NCI-H446 (cell line): ENCODE data around the gene IFI27L2.
"Not testable (repeated sequence)": the region's sequence is repeated elsewhere in the genome, so short reads cannot be mapped to it uniquely, and the experiment has no call there.

ENCODE experiments used
- DNase-seq, 2 experiments: peaks; one replicate each; lab custom pipeline; 2025; lab: John Stamatoyannopoulos, UW

The IFI27L2 gene

DNA sequence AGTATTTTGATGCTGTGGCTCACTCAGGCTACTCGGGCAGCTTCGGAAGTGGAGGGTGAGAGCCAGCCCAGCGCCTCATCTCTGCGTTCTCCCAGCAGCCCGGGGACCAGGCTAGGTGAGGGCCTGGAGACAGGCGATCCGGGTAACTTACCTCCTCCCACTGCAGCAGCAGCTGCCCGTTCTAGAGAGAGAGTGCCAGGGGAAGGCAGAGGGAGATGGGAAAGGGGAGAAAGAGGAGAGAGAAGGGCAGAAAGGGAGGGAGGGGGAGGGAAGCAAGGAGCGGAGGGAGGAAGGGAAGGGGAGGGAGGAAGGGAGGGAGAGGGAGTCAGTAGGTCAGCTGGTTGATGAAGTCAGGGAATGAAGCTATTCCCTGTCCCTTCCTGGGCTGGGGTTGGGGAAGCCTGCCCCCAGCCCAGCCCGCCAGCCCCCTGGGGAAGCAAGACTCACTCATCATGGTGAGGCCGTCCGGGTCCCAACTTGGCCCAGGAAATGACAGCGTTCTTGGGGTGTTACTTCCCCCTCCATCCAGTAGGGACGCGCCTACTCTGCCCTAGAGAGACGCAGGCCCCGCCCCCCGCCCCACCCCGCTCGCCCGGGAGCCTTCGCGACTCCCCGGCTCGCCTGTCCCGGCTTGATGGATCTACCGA, at the start of gene IFI27L2:
TSS of gene IFI27L2 (minus strand) at position 494 of the 647 bp plus-strand sequence. CDS start at position 454, 40 bp downstream.
- DNase-seq, result peak; percentile 39 to 69

DNA sequence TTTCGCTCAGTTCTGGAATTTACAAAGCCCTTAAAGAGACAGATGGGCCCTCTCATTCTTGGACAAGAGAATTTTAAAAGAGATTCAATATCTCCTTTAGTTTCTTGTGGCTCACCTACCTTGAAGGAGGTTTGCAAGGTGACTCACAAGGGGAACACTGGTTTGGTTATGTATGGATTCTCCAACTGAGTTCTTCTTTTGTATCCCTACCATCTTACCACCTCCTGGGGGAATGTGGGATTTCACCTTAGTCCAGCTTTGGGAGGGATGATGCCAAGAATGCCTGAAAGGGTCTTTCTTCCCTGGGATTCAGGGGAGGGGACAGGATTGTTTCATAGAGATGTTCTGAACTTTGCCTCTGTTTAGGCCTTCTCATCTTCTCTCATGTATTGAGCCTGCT, 48.4 kb upstream of the IFI27L2 start:
- no peak for DNase-seq

DNA sequence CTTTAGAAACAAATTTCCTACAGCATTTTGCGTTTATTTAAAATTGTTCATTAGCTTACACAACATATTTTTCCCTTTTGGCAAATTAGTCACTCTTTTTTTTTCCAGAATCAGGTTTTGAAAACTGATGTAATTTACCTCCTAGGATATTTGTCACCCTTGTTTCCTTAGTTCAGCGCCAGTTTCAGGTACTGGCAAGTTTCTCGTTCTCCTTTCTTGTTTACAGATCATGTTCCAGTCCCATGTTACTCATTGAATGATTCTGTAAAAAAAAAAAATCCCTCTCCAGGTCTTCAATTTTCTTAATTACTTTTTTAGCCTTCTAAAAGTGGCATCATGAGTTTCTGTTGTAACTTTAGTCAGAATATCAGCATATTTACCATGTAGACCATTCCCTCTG, 47.4 kb upstream of the IFI27L2 start:
- no peak for DNase-seq

GRCh38 chr14:94175747-94176146, 46.3 kb upstream of the IFI27L2 start:
- no peak for DNase-seq

DNA sequence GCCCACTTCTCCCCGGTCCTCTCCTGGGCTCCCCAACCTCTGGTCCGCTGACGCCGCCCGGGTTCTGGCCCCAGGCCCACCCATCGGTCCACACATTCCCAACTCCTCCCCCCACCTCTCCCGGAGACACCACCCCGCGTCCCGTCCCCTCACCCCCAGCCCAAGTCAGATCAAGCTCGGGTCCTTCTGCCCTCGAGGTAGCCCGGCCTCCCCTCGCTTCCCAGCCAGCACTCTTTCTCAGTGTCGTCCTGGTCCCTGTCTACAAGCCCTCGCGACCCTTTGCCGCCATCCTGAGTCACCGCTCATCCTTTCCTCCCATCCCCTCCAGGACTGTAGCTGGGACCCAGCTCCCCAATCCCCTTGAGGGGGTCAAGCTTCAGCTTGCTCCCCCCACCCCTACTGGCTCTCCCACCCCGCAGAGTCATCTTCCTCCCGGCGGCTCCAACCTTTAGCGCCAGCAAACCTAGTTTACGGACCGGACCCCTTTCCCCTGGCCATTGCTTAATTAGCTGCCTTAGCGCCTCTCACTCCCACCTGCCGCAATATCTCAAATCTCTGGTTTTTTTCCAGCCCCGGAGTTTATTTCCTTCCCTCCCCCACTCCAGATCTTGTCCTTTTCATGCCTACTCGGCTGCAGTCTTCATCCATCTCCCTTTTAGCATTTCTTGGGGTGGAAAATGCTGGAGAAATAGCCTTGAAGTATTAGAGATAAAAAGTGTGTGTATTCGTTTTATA, 45.8 kb upstream of the IFI27L2 start:
- DNase-seq, result no peak

GRCh38 chr14:94174604-94175010, 45.2 kb upstream of the IFI27L2 start:
- DNase-seq, result no peak

DNA sequence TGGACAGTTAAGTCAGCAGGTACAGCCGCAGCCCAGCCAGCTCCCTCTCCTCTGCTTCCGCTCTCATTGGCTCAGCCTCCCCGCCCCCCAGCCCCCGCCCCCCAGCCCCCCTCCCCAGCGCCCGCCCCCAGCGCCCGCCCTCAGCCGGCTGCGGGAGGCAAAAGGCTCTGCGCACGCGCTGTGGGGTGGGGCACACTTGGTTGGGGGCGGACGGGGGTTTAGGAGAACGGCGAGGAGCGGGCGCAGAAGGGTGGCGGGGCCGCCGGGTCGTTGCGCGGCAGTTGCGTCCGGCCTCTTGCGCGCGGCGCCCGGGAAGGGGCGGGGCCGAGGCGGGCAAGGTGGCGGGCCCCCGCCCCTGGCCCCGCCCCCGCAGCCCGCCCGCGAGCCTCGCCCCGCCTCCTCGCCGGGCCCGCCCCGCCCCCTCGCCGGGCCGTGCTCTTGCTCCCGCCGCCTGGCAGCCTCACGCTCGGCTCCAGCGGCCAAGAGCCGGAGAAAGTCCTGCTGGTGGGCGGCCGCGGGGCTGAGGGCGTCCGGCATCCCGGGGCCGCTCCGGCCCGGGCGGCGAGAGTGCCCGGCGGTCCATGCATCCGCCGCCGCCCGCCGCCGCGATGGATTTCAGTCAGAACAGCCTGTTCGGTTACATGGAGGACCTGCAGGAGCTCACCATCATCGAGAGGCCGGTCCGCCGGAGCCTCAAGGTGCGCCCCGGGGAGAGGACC, 44.6 kb upstream of the IFI27L2 start, which contains the start of gene PPP4R4:
TSS of gene PPP4R4 (plus strand) at position 438 of the 719 bp plus-strand sequence. CDS start at position 582, 144 bp downstream.
- DNase-seq, result peak; percentile 74 to 94

GRCh38 chr14:94173471-94173884, 44.1 kb upstream of the IFI27L2 start:
- DNase-seq, result no peak

- no peak for DNase-seq
These were observed 43.1 kb upstream of the IFI27L2 start for GRCh38 chr14:94172545-94172944.

DNA sequence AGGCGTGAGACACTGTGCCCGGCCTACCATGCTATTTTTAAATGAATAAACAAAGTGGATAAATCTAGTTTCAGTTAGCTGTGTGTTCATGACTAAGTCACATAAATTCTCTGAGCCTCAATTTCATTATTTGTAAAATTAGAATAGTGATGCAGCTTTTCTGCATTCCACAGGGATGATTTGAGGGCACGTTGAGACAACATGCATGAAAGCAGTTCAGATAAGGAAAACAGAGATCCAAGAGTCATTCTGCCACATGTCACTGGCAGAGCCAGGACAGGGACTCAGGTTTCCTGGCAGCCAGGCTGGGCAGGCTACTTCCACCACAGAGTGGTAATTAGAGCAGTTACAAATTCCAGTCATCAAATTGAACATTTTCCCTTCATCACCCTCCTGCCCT, 41.8 kb upstream of the IFI27L2 start:
- DNase-seq, result no peak

GRCh38 chr14:94170136-94170535, 40.7 kb upstream of the IFI27L2 start:
- no peak for DNase-seq

- DNase-seq, result no peak
These were observed 36.3 kb upstream of the IFI27L2 start for GRCh38 chr14:94165744-94166143.

- no peak for DNase-seq
These were observed 35.5 kb upstream of the IFI27L2 start for GRCh38 chr14:94164685-94165431.

GRCh38 chr14:94163796-94164195, 34.4 kb upstream of the IFI27L2 start:
- DNase-seq, result no peak

- DNase-seq, result no peak
These were observed 33.1 kb upstream of the IFI27L2 start for GRCh38 chr14:94162466-94162865.

DNA sequence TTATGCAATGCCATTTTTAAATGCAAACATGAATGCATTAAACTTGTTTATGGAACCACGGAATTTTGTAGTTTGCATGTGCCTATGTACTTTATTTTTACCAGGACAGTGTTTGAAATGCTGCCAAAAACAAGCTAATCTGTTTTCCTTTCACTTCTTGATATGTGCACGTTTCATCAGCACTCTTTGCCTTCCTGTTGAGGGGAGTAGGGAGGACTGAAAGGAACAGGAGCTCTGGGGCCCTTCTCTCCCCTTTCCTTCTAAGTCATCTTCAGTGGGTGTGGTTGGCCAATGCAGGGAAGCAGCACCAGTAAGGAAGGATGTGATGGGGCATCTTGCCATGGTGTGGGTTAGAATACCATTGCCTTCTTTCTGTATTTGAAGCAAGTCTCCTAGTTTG, 32.6 kb upstream of the IFI27L2 start:
- DNase-seq, result no peak

GRCh38 chr14:94161058-94161457, 31.7 kb upstream of the IFI27L2 start:
- no peak for DNase-seq

DNA sequence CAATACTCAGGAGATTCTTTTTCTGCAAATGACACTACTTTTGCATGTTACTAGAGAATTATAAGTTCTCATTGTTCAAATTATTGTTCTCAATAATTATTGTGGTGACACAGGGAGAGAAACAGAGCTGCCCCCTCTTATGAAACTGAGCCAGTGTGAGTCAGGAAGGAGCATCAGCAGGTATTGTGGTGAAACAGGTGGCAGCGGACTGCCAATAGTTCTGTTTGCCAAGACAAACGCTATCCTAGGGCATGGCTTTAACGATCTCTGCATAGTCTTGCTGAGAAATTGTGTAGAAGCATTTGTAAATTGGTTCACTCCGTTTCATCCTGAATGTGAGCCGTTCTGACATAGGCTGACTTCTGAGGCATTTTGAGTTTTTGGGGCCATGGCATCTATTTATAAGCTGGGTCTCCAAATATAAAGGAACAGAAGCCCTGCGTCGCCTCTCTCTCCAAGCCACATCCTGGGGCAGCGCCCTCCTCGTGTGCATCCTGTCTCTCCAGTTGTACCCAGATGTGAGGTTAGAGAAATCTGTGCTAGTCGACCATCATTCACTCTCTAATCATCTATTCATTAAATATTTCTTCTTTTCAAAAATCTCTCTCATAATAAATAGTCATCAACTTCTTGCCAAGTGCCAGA, 29.0 kb upstream of the IFI27L2 start:
- no peak for DNase-seq

- no peak for DNase-seq
These were observed 27.8 kb upstream of the IFI27L2 start for GRCh38 chr14:94157197-94157596.

DNA sequence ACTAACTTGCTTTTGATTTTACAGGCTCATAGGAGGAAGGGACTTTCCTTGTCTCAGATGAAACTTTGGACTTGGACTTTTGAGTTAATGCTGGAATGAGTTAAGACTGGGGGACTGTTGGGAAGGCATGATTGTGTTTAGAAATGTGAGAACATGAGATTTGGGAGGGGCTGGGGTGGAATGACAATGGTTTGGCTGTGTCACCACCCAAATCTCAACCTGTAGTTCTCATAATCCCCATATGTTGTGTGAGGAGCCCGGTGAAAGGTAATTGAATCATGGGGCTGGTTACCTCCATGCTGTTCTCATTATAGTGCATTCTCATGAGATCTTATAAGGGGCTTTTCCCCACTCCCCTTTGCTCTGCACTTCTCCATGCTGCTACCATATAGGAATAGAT, 26.7 kb upstream of the IFI27L2 start:
- DNase-seq, result not testable (repeated sequence)

- DNase-seq, result no peak
These were observed 24.4 kb upstream of the IFI27L2 start for GRCh38 chr14:94153750-94154342.
